ENCODE results near the gene DENND4B.
"Not testable (repeated sequence)": the region's sequence is repeated elsewhere in the genome, so short reads cannot be mapped to it uniquely, and the experiment has no call there.

DENND4B gene
- total RNA-seq: 37.8 to 184 (median 96.0) reads per million in 17 experiments

- peak; percentile 91 to 95 (median 94) for DNase-seq
Measured at GRCh38 chr1:153946622-153947241, at the start of gene DENND4B. TSS of gene DENND4B (minus strand) at chr1:153946718. CDS start at chr1:153944374, 2,344 bp downstream.

GRCh38 chr1:153995640-153996039, 49.1 kb upstream of the DENND4B start:
- no peak for DNase-seq

GRCh38 chr1:153995202-153995601, 48.7 kb upstream of the DENND4B start:
- no peak for DNase-seq

GRCh38 chr1:153991806-153992205, 45.3 kb upstream of the DENND4B start:
- DNase-seq: no peak

GRCh38 chr1:153991151-153991630, 44.7 kb upstream of the DENND4B start:
- peak in 1 of 4 experiments; percentile 38 for DNase-seq

GRCh38 chr1:153990468-153991150, 44.1 kb upstream of the DENND4B start, which contains the start of gene RPS27:
TSS of gene RPS27 (plus strand) at chr1:153990762. CDS start at chr1:153990797, 35 bp downstream.
- peak; percentile 94 to 99 (median 98) for DNase-seq

- no peak for DNase-seq
Measured at GRCh38 chr1:153987621-153988020, 41.1 kb upstream of the DENND4B start.

- peak; percentile 73 to 90 (median 86) for DNase-seq
Measured at GRCh38 chr1:153985941-153986761, 39.6 kb upstream of the DENND4B start, which contains the start of gene RAB13. TSS of gene RAB13 (minus strand) at chr1:153986339. CDS start at chr1:153986236, 103 bp downstream.

- DNase-seq: peak; percentile 44 to 74 (median 64)
Measured at GRCh38 chr1:153985341-153985912, 38.9 kb upstream of the DENND4B start.

GRCh38 chr1:153984123-153984894, 37.8 kb upstream of the DENND4B start:
- DNase-seq: peak in 2 of 4 experiments; percentile 42 to 43

GRCh38 chr1:153981735-153982134, 35.2 kb upstream of the DENND4B start:
- DNase-seq: not testable (repeated sequence)

- DNase-seq: not testable (repeated sequence)
Measured at GRCh38 chr1:153979091-153979490, 32.6 kb upstream of the DENND4B start.

- DNase-seq: no peak
Measured at GRCh38 chr1:153978274-153978909, 31.9 kb upstream of the DENND4B start.

GRCh38 chr1:153977250-153978240, 31.0 kb upstream of the DENND4B start, which contains the start of gene JTB:
TSS of gene JTB (minus strand) at chr1:153977674. CDS start at chr1:153977252, 422 bp downstream.
- DNase-seq: peak; percentile 86 to 93 (median 90)

GRCh38 chr1:153976819-153977249, 30.3 kb upstream of the DENND4B start:
- no peak for DNase-seq

- no peak for DNase-seq
Measured at GRCh38 chr1:153973525-153973924, 27.0 kb upstream of the DENND4B start.

- no peak for DNase-seq
Measured at GRCh38 chr1:153973071-153973470, 26.6 kb upstream of the DENND4B start.

GRCh38 chr1:153970346-153970745, 23.8 kb upstream of the DENND4B start:
- DNase-seq: no peak

GRCh38 chr1:153968972-153969371, 22.5 kb upstream of the DENND4B start:
- DNase-seq: no peak

- DNase-seq: no peak
Measured at GRCh38 chr1:153968408-153968807, 21.9 kb upstream of the DENND4B start.

Data from suppressor macrophage (primary cell).